Measurements from ENCODE around the gene CXCR4.
"Not testable (repeated sequence)": the region's sequence is repeated elsewhere in the genome, so short reads cannot be mapped to it uniquely, and the experiment has no call there.

Gene CXCR4

GRCh38 chr2:136113209-136113971, 4.6 kb downstream of the CXCR4 start:
- DNase-seq = peak; percentile 77 to 90 (median 86)

DNA sequence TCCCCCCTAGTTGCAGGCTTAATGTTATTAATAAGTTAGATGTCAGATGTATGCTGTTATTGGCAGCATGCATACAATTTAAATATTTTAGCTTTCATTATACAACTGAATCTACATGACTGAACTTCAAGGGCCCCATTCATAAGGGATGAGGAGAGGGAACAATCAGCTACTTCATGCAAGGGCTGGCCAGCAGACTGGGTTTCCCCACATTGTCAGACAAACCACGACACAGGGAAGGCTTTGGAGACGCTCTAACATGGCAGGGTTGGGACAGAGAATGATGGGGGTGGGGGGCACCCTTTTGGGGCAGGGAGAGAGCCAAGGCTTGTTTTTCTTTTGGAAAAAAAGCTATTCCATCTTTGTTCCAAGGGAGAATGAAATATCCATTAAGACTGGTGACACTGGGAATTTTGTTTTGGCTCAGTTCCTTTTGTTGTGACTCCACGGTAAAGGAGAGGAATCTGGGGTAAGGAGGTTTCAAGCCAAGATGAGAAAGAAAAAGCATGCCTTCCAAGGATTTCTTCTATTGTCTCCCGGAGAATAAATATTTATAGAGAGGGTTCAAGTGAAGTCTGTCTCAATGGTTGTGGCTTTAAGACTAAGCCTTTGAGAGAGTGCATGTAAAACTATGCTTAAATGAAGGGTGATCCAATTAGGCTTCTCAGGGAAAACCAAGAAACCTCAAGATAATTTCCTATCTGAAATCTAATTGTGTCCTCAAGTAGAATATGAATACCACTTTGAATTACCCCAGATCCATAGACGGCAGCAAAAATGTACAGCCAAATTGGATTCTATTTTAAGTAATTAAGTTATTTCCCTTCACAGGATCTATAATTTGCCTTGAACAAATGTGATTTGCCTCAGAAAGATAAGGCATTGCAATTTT, 5.4 kb downstream of the CXCR4 start:
- peak; percentile 52 to 63 (median 55) for DNase-seq

- DNase-seq = peak; percentile 46 to 54 (median 52)
Measured at GRCh38 chr2:136111711-136112110, 6.2 kb downstream of the CXCR4 start.

- peak; percentile 48 to 77 (median 75) for DNase-seq
Measured at GRCh38 chr2:136110526-136110925, 7.4 kb downstream of the CXCR4 start.

- no peak for DNase-seq
Measured at GRCh38 chr2:136108463-136108862, 9.5 kb downstream of the CXCR4 start.

- DNase-seq = no peak
Measured at GRCh38 chr2:136107051-136108033, 10.6 kb downstream of the CXCR4 start.

- DNase-seq = no peak
Measured at GRCh38 chr2:136106505-136106904, 11.4 kb downstream of the CXCR4 start.

DNA sequence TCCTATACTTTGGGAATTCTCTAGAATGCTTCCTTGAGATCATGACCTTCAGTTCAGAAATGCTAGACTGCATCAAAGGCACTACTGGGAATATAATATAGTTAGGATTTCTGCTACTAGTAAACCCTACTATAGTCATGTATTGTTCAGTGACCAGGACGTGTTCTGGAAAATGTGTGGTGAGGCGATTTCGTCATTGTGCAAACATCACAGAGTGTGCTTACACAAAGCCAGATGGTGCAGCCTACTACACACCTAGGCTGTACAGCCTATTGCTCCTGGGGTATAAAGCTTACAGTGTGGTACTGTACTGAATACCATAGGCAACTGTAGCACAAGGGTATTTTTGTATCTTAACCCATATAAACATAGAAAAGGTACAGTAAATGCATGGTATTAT, 13.0 kb downstream of the CXCR4 start:
- DNase-seq = no peak

DNA sequence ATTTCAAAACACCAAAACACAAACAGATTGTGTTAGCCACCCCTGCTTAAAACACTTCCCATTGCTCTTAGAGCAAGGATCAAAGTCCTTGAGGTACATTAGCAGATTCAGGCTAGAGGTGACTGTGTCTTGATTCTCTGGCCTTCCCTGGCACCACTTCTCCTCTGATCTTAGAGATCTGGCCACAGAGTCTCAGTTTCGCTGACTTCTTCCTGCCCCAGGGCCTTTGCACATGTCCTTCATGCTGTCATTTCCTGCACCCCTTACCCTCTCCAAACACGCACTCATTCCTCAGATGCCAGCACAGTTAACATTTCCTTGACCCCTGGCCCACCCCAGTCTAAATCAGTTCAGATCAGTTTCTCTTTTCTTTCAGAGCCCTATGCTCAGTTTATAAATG, 16.9 kb downstream of the CXCR4 start:
- no peak for DNase-seq

GRCh38 chr2:136098441-136098840, 19.5 kb downstream of the CXCR4 start:
- DNase-seq = peak; percentile 76 to 79 (median 76)

- DNase-seq = no peak
Measured at GRCh38 chr2:136093583-136093982, 24.4 kb downstream of the CXCR4 start.

- no peak for DNase-seq
Measured at GRCh38 chr2:136091899-136092298, 26.1 kb downstream of the CXCR4 start.

GRCh38 chr2:136087901-136088460, 30.0 kb downstream of the CXCR4 start:
- DNase-seq = not testable (repeated sequence)

GRCh38 chr2:136086253-136087016, 31.5 kb downstream of the CXCR4 start:
- DNase-seq = peak; percentile 24 to 34 (median 26)

- DNase-seq = no peak
Measured at GRCh38 chr2:136085453-136086209, 32.3 kb downstream of the CXCR4 start.

- DNase-seq = no peak
Measured at GRCh38 chr2:136081582-136082210, 36.3 kb downstream of the CXCR4 start.

- no peak for DNase-seq
Measured at GRCh38 chr2:136080114-136080513, 37.8 kb downstream of the CXCR4 start.

GRCh38 chr2:136077107-136077506, 40.8 kb downstream of the CXCR4 start:
- no peak for DNase-seq

GRCh38 chr2:136075476-136075875, 42.5 kb downstream of the CXCR4 start:
- no peak for DNase-seq

DNA sequence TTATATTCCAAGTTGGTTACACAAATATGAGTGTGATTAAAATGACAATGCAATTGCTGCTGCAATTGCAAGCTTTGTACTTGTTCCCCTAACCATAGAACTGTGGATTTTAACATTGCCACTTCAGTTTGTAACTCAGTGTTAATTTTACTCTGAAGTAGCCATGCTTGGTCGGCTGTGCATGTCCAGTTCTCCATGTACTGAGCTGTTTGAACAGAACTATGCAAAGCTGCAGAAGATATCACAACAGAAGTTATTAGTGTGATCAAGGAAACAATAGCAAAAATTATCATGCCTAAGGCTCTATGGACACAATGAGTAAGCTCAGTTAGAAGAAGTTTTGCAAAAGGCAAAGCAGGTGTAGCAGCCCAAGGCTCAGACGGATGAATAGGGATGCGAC, 45.3 kb downstream of the CXCR4 start:
- DNase-seq = no peak

Data from suppressor macrophage treated with lipopolysaccharide for 1 hour (primary cell).